Measurements from ENCODE around the gene SLC26A4.
"Not testable (repeated sequence)": the region's sequence is repeated elsewhere in the genome, so short reads cannot be mapped to it uniquely, and the experiment has no call there.

Gene SLC26A4
- total RNA-seq: 0.15 to 0.35 reads per million in 2 donors

- no peak for DNase-seq
These were observed at the start of gene SLC26A4 for GRCh38 chr7:107660381-107661080. SLC26A4 (plus strand) TSS chr7:107660828; CDS start chr7:107661642, 814 bp downstream.

GRCh38 chr7:107613439-107613838 lies 47.2 kb upstream of the SLC26A4 start:
- DNase-seq: no peak

- no peak for DNase-seq
These were observed 46.7 kb upstream of the SLC26A4 start for GRCh38 chr7:107613948-107614347.

- no peak for DNase-seq
These were observed 46.2 kb upstream of the SLC26A4 start for GRCh38 chr7:107614425-107614824.

- no peak for DNase-seq
These were observed 44.5 kb upstream of the SLC26A4 start for GRCh38 chr7:107615910-107616680.

DNA sequence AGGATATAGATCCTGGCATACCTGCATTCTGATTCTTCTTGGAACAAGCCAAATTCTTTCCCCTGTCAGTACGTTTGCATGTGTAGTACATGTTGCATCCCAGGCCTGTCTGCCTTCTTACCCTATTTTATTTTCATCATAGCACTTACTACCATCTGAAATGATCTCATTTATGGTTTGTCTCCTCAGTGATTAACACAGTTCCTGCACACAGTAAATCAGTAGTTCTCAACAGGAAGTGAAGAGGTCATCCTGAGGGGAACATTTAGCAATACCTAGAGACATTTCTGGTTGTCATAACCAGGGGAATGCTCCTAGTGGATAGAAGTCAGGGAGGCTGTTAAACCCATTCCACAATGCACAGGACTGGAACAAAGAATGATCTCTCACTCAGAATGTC lies 38.2 kb upstream of the SLC26A4 start:
- no peak for DNase-seq

DNA sequence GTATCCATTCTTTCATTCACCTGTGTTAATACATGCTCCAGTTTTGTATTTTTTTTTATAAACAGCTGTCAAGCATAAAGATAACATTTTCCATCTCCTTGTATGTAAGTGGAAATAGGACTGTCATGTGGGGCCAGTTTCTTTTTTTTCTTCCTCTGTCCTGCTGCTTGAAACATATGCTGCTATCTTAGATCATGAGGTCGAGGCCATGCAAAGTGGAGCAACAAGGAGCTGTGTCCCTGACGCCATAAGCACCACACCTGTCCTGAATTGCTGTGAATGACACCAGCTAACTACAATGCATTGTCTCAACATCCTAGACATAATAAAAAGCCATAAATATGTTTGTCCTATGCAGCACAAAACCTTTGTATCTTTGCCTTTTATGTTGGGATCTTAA lies 37.7 kb upstream of the SLC26A4 start:
- no peak for DNase-seq

GRCh38 chr7:107627002-107627401 lies 33.6 kb upstream of the SLC26A4 start:
- DNase-seq: no peak

DNA sequence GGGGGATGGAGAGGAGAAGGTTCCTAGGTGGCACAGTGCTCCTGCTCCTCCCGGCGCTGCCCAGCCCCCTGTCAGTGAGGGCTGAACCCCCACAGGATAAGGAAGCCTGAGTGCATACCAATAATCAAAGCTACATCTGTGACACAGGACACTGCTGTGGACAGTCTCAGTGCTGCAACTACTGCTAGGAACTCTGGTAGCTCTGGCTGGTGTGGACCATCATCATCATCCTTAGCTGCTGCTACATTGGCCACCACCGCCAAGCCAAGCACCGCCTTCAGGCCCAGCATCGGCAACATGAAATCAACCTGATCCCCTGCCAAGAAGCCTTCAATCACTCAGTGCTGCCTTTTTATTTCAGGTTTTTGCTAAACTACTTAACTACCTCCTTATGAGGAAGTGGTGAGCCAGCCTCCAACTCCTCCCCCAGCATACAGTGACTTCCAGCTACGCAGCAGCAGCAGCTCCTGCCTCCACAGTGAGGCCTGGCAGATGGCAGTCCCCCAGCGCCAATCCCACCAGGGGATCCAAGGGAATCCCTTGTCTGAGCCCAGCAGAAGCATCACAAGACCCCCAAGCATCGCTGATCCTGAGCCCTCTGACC lies 32.1 kb upstream of the SLC26A4 start:
- no peak for DNase-seq

DNA sequence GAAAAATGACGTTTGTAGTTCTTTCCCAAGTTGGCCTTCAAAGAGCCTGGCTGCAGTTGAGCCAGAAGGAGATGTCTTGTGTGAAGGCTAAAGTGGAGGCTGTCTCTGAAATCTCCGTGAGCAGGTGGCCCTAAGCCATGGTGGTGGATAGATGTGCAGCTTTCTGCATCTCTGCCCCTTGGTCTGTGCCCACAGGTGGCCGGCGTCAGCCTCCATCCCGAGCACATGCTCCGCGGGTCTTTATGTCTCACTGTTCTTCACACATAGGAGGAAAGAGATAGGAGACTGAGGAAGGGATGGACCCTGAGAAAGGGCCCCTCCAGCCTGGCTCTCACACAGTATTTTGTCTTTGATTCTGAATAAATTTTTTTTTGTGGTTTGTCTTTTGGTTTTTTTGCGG lies 30.3 kb upstream of the SLC26A4 start:
- DNase-seq: no peak

- no peak for DNase-seq
These were observed 28.8 kb upstream of the SLC26A4 start for GRCh38 chr7:107631588-107632491.

GRCh38 chr7:107632492-107632865 lies 28.1 kb upstream of the SLC26A4 start:
- DNase-seq: no peak

- DNase-seq: no peak
These were observed 22.0 kb upstream of the SLC26A4 start for GRCh38 chr7:107638594-107638993.

DNA sequence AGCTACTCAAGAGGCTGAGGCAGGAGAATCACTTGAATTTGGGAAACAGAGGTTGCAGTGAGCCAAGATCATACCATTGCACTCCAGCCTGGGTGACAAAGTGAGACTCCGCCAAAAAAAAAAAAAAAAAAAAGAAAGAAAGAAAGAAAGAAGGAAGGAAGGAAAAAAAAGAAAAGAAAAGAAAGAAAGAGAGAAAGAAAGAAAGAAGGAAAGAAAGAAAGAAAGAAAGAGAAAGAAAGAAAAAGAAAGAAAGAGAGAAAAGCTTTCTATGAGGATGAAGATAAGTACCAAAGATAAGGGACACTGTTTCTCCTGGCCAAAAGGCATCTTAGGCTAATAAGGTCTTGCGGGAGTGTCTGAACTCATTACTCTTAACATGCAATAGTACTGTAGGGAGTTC lies 21.6 kb upstream of the SLC26A4 start:
- not testable (repeated sequence) for DNase-seq

- no peak for DNase-seq
These were observed 19.0 kb upstream of the SLC26A4 start for GRCh38 chr7:107641676-107642075.

GRCh38 chr7:107642501-107642900 lies 18.1 kb upstream of the SLC26A4 start:
- no peak for DNase-seq

DNA sequence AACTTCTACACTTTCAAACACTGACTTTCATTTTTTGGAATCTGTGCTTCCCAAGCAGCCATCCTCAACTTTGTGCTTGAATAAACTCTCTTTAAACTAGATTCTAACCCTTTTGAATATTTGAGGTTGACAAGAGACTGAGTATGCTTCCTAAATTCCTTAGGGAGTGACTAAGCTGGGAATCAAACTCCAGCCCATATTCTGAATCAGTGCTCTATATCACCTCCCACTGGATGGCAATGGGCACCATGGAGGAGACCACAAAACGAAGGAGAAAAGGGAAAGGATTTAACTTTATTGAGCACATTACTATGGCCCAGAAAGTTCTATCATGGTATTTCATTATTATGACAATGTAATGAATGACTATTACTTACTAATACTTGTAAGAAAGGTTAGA lies 17.2 kb upstream of the SLC26A4 start:
- DNase-seq: no peak

DNA sequence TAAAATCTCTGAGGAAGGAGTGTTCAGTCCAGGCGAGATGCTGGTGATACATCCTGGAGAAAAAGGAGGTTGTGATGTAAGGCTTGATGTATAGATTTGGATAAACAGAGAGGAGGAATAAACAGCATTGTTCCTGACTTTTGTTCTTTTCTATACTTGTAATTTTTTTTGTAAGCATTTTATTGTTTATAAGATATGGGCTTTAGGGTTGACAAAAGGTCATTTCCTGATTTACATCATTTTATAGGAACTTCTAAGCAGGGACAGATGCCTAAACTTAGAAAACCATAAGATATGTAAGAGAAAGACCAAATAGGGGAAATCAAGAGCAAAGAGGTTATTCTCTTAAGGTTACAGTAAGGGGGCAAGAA lies 16.7 kb upstream of the SLC26A4 start:
- no peak for DNase-seq

- DNase-seq: no peak
These were observed 16.2 kb upstream of the SLC26A4 start for GRCh38 chr7:107644309-107644974.

DNA sequence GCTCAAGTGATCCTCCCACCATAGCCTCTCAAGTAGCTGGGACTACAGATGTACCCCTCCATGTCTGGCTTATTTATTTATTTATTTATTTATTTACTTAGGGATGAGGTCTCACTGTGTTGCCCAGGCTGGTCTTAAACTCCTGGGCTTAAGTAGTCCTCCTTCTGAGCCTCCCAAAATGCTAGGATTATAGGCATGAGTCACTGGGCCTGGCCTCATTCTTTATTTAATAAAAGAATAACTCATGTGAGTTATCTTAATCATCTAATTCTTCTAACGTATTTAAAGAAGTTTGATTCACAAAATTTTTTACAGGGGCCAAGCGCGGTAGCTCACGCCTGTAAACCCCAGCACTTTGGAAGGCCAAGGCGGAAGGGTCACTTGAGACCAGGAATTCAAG lies 8.0 kb upstream of the SLC26A4 start:
- no peak for DNase-seq

GRCh38 chr7:107658467-107658866 lies 2.2 kb upstream of the SLC26A4 start:
- DNase-seq: no peak

DNA sequence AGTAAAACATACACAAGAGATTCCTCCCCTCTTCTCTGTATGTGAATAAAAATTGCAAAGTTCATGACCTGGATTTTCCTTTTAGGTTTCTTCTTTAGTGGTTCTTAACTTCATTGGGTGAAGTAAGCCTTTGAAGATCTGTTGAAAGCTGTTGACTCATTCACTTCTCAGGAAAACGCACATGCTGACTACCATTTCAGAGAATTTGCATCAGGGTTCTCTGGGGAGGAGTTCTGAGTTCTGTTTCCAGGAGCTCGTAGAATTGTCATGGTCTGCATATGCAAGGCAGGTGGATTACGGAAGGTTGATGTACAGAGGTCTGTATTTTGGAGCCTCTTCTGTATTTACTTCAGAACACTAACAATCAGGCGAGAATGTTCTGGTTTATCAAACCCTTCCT lies 962 bp upstream of the SLC26A4 start:
- no peak for DNase-seq
